Suprapubic skin (tissue), 2 donors: ENCODE data around the gene ASF1A.

Experiments used
- EP300 ChIP-seq: sonication (generic); formaldehyde crosslinking; IDR thresholded peaks from one replicate; pipeline ENCODE4 v1.6.1; 2017; ENCODE audit warnings: antibody characterized with exemption
- POLR2A ChIP-seq, 2 donors: fragments of 450-650 bp; IDR thresholded peaks; one replicate each; pipeline ENCODE4 v1.6.1; 2017; ENCODE audit warnings: antibody characterized with exemption in 2 of 2, mild to moderate bottlenecking in 2 of 2, moderate library complexity in 2 of 2

DNA sequence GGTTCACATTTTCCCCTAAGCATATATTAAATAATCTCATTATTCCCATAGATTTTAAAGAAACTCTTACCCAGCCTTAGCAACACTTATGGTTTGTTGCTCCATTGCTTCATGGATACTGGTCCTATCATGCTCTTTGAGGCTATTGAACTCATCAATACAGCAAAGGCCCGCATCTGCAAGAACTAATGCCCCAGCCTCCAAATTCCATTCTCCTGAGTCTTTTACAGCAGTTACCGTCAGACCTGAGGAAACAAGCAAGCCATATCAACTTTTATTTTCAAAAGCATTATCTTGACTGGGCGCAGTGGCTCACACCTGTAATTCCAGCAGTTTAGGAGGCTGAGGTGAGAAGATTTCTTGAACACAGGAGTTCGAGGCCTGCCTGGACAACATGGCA is 37.7 kb upstream of the ASF1A start:
- TF ChIP-seq EP300 (no peak), POLR2A (IDR thresholded peaks at IDR 0.05) (no peak)
